HepG2 (cell line): Measurements from ENCODE around the gene HSD3B7. TPM values are rescaled to one million over a fixed set of nuclear protein-coding genes. Genes with fewer than 3 reads are reported as not detected.
A peak's percentile ranks its signal among the peaks of the same experiment; 100 is the strongest.

Source experiments
- AHR ChIP-seq: IDR thresholded peaks from 2 replicates; pipeline ENCODE4 v1.6.1; 2018; ENCODE audit warnings: missing genetic modification reagents, missing compliant biosample characterization
- BORCS8-MEF2B ChIP-seq: sonication (generic); formaldehyde crosslinking; IDR thresholded peaks from 2 replicates; pipeline ENCODE4 v1.8.0; 2022; ENCODE audit warnings: mild to moderate bottlenecking, missing genetic modification reagents
- FUBP1 ChIP-seq: sonication (generic); formaldehyde crosslinking; IDR thresholded peaks from 2 replicates; pipeline ENCODE4 v1.5.1; 2020; ENCODE audit warnings: missing genetic modification reagents, mild to moderate bottlenecking, borderline replicate concordance
- KIAA2018 ChIP-seq: sonication (generic); formaldehyde crosslinking; IDR thresholded peaks from 2 replicates; pipeline ENCODE4 v1.5.0; 2020; ENCODE audit warnings: mild to moderate bottlenecking, missing genetic modification reagents, borderline replicate concordance
- RAD51 ChIP-seq: fragments of 450-650 bp; IDR thresholded peaks from 2 replicates; pipeline ENCODE4 v1.6.1; 2016; ENCODE audit warnings: borderline replicate concordance
- RBM39 ChIP-seq: fragments of 200-400 bp; formaldehyde crosslinking; IDR thresholded peaks from one replicate; pipeline ENCODE4 v1.6.1; 2018; ENCODE audit warnings: antibody characterized with exemption, mild to moderate bottlenecking, low read depth, low read length; ENCODE audit not compliant: poor library complexity, severe bottlenecking
- TBP ChIP-seq: sonication (generic); formaldehyde crosslinking; IDR thresholded peaks from 2 replicates; pipeline ENCODE4 v1.5.0; 2020; ENCODE audit warnings: missing genetic modification reagents
- TCF7 ChIP-seq: sonication (generic); IDR thresholded peaks from 2 replicates; pipeline ENCODE4 v1.6.1; 2016; ENCODE audit warnings: antibody characterized with exemption, low read depth
- TOE1 ChIP-seq: sonication (generic); formaldehyde crosslinking; IDR thresholded peaks from 2 replicates; pipeline ENCODE4 v1.4.0; 2020; ENCODE audit warnings: mild to moderate bottlenecking, missing genetic modification reagents
- ZBTB21 ChIP-seq: sonication (generic); formaldehyde crosslinking; IDR thresholded peaks from 2 replicates; pipeline ENCODE4 v1.4.0; 2020; ENCODE audit warnings: missing genetic modification reagents
- ZNF367 ChIP-seq: sonication (generic); formaldehyde crosslinking; IDR thresholded peaks from 2 replicates; pipeline ENCODE4 v1.4.0; 2020; ENCODE audit warnings: missing genetic modification reagents, borderline replicate concordance
- ZNF580 ChIP-seq: IDR thresholded peaks from 2 replicates; pipeline ENCODE4 v1.6.1; 2016; ENCODE audit warnings: low read depth, borderline replicate concordance
- ZXDC ChIP-seq: sonication (generic); formaldehyde crosslinking; IDR thresholded peaks from 2 replicates; pipeline ENCODE4 v1.5.0; 2020; ENCODE audit warnings: mild to moderate bottlenecking, missing genetic modification reagents
- polyA plus RNA-seq, 8 experiments: library from polyadenylated mRNA; depleted of rRNA in 3 of 8; stranded (reverse) in 7 of 8; unstranded in 1 of 8; fragments of >200 nt; fragmentation: Illumina TruSeq in 4 of 8; extraction: Trizol in 4 of 8; gene quantifications; 2 replicates each; pipeline versions ENCODE4 v1.2.1 to v1.2.3, GENCODE V29; 2011 to 2016; ENCODE audit warnings: low read depth in 4 of 8, missing spikeins in 1 of 8, mixed read lengths in 1 of 8; ENCODE audit not compliant: insufficient read depth in 1 of 8
- total RNA-seq, 5 experiments: library from RNA; depleted of rRNA; stranded (reverse); fragments of >200 nt; fragmentation: Illumina TruSeq; extraction: Trizol; gene quantifications; 2 replicates each; pipeline ENCODE4 v1.2.3, GENCODE V29; 2016; ENCODE audit warnings: low read depth in 1 of 5

The HSD3B7 gene
- total and polyA plus RNA-seq, 2 of the 13 experiments (the other 11 are each of a cell fraction or from before 2014, with no cell fraction given): 32.9 to 69.7 TPM

GRCh38 chr16:30985401-30986128 is 558 bp downstream of the HSD3B7 start (continued):
- TF ChIP-seq KIAA2018 (CRISPR knock-in tag) (no peak), TBP (peak; percentile 31; the same call in 1 of the 2 replicates), ZNF367 (CRISPR knock-in tag) (peak; percentile 63; the same call in 1 of the 2 replicates), FUBP1 (CRISPR knock-in tag) (no peak), RAD51 (no peak), ZBTB21 (CRISPR knock-in tag) (0 out of 2 replicates have a peak, but pooled peaks have one; percentile 1), RBM39 (peak; percentile 55), TOE1 (CRISPR knock-in tag) (no peak), BORCS8-MEF2B (peak; percentile 85; the same call in 1 of the 2 replicates), ZNF580 (CRISPR knock-in tag) (0 out of 2 replicates have a peak, but pooled peaks have one; percentile 76), AHR (CRISPR knock-in tag) (no peak; the same call in 1 of the 2 replicates), TCF7 (no peak), ZXDC (CRISPR knock-in tag) (no peak; the same call in 1 of the 2 replicates)
